Fibroblast of pulmonary artery (primary cell): Measurements from ENCODE around the gene CFL1.
"Not testable (repeated sequence)": the region's sequence is repeated elsewhere in the genome, so short reads cannot be mapped to it uniquely, and the experiment has no call there.

Experiments used
- DNase-seq: peaks from one replicate; pipeline ENCODE4 v3.0.0-alpha.2; 2010; ENCODE audit warnings: low read depth
- H3K4me3 ChIP-seq: replicated peaks from 2 replicates; pipeline ENCODE4 v1.5.1; 2011; ENCODE audit warnings: low read depth, mild to moderate bottlenecking, control low read depth, low read length, moderate library complexity
- CTCF ChIP-seq: IDR thresholded peaks from 2 replicates; pipeline ENCODE4 v1.5.1; 2011; ENCODE audit warnings: mild to moderate bottlenecking, control low read depth, low read length, inconsistent platforms; ENCODE audit errors: missing control alignments

CFL1 gene

GRCh38 chr11:65834202-65834601 lies 23.8 kb downstream of the CFL1 start:
- H3K4me3 ChIP-seq: peak overlapping the region; percentile 80
- DNase-seq: no peak
- TF ChIP-seq CTCF: no peak

GRCh38 chr11:65833297-65834030 lies 24.5 kb downstream of the CFL1 start, which contains the start of gene SNX32:
TSS of gene SNX32 (plus strand) at chr11:65833963. CDS start at chr11:65834066, 103 bp downstream.
- peak within 1 kb of the TSS; percentile 80 for H3K4me3 ChIP-seq
- no peak for TF ChIP-seq CTCF

GRCh38 chr11:65832231-65832630 lies 25.7 kb downstream of the CFL1 start:
- not testable (repeated sequence) for H3K4me3 ChIP-seq, DNase-seq

More at GRCh38 chr11:65833297-65834030, 24.5 kb downstream of the CFL1 start, which contains the start of gene SNX32:
- peak; percentile 94 for DNase-seq

DNA sequence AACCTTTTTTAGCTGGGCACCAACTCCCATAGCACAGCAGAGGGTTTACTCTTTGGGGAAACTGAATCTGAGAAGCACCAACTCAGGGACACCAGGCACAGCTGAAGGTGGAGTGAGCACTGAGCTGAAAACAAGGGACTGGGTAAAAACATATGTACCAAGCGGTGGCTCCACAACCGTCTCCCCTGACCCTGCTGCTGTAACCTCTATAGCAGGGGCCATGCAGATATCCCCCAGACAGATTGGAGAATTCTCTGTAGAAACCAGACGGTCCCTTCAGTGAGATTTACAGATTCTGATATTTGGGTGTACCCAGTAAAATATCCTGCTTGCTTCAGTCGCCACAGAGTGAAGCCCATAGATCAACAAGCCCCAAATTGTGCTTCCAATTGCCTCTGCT lies 28.5 kb downstream of the CFL1 start:
- no peak for DNase-seq
- TF ChIP-seq CTCF: no peak
- H3K4me3 ChIP-seq: no peak overlapping the region

DNA sequence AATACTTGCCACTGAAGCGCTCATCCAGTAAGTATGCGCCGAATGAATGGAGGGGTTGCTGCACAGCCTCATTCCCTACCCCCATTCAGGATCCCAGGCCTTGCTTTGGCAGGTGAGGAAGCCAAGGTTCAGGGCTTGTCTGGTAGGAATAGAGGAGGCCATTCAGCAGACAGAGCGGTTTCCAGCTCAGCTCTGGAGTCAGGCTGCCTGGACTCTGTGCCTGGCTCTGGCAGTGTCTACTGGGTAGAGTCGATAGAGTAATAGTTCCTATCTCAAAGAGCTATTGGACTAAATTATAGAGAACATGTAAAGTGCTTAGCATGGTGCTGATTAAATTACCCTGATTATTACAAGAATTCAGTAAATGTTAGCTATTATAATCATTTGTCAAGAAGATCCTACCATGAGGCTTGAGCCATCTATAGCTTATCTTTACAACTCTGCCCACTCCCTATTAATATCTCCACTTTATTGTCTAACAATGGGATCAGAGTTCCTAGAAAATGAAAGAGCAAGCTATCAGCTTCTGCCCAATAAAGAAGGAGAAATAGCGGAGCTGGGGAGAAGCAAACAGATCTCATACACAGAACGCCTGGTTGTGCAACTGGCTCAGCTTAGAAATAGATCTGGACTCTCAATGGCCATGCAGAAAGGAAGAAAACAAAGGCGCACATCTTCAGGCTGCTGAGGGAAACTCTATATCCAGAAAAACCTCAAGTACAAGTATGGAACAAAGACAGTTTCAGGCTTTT lies 30.8 kb downstream of the CFL1 start:
- DNase-seq: no peak
- H3K4me3 ChIP-seq: no peak overlapping the region
- no peak for TF ChIP-seq CTCF

DNA sequence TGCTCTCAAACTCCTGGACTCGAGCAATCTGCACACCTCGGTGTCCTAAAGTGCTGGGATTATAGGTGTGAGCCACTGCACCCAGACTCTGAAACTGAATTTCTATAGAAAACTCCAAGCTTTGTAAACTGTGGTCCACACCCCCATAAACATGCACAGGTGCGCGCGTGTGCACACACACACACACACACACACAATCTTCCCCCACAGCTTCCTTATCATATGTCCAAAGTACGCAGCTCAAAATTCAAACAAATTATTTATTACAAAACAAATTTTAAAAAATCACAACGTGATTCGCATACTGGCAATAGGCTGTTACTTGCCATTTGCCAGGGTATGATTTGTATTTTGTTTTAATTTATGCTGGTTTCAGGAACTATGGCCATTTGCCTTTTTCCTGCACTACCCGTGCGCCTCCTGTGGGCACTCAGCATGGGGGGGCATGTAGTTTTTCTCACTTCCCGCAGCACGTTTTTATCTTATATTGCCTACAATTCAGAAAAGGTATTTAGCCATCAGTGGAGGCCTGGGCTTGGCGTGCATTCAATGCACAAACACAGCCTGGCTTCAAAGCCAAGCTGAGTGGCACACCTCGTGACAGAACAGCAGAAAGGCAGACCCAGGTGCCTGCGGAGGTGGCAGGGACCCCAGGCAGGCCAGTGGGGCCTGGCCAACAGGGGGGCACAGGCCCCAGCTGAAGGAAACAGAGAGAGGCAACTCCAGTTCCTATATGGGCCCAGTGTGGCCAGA lies 35.0 kb downstream of the CFL1 start:
- DNase-seq: no peak
- no peak overlapping the region for H3K4me3 ChIP-seq
- no peak for TF ChIP-seq CTCF

DNA sequence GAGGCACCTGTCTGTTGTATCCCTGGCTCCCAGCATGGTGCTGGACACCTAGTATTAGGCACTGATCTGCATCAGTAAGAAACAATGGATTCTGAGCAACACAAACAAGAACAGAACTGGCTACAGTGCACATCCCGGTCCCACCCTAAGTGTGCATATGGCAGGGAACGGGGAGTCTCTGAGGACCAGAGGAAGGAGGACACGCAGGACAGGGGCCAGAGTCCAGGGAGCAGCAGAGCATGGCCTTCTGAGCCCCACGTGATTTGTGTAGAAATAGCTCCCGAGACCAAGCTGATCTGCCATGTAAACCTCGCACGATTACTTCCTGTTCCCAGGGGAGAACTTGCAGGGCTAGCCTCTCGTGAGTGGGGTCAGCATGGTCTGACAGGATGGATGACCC lies 36.9 kb downstream of the CFL1 start:
- no peak overlapping the region for H3K4me3 ChIP-seq
- DNase-seq: no peak
- TF ChIP-seq CTCF: no peak
